ENCODE measurements around the gene MIOX. TPM values are rescaled to one million over a fixed set of nuclear protein-coding genes. Genes with fewer than 3 reads are reported as not detected.

The MIOX gene
- total and polyA plus RNA-seq, 2 of the 13 experiments (the other 11 are each of a cell fraction or from before 2014, with no cell fraction given): 1.5 to 2.9 TPM

DNA sequence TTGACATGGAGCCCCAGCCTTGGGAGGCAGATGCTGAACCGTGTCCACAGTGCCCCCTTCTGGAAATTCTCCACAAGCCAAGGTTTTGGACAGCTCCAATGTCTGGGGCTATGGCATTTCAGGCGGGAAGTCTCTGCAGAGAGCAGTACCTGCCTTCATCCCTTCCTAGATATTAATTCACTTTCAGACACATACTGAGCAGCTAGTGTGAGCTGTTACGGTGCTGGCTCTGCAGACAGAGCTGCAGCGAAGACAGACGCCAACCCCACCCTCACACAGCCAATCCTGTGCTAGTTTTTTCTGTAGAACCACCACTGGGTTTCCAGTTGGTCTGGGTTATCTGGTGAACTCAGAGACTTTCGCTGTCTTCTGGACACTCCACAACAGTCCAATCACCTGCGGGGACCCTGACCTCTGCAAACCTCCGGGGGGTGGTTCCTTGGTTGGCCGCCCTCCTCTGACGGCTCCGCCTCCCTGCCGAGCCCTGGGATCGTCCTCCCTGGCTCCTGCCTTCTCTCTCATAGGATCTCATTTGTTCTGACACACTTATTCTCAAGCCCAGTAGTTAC lies 11.7 kb downstream of the MIOX start (continued):
- TF ChIP-seq ZIK1 (CRISPR knock-in tag; IDR thresholded peaks at IDR 0.05; ENCODE audit: borderline replicate concordance, low read depth): no peak
- TF ChIP-seq TEAD3 (CRISPR knock-in tag; optimal IDR thresholded peaks at IDR 0.05; ENCODE audit: borderline replicate concordance): peak; percentile 8
- no peak for TF ChIP-seq SRSF4 (IDR thresholded peaks at IDR 0.05; ENCODE audit: low read depth, low read length, poor library complexity, severe bottlenecking)
- TF ChIP-seq, protein P1, sequence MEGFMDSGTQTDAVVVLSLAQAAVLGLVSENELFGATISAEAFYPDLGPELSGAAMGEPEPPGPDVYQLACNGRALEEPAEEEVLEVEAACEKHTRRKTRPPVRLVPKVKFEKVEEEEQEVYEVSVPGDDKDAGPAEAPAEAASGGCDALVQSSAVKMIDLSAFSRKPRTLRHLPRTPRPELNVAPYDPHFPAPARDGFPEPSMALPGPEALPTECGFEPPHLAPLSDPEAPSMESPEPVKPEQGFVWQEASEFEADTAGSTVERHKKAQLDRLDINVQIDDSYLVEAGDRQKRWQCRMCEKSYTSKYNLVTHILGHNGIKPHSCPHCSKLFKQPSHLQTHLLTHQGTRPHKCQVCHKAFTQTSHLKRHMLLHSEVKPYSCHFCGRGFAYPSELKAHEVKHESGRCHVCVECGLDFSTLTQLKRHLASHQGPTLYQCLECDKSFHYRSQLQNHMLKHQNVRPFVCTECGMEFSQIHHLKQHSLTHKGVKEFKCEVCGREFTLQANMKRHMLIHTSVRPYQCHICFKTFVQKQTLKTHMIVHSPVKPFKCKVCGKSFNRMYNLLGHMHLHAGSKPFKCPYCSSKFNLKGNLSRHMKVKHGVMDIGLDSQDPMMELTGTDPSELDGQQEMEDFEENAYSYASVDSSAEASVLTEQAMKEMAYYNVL (CRISPR knock-in tag; IDR thresholded peaks at IDR 0.05; ENCODE audit: borderline replicate concordance): no peak
- TF ChIP-seq AGO2 (optimal IDR thresholded peaks at IDR 0.05; ENCODE audit: low read depth, low read length): no peak
- TF ChIP-seq ZFY (CRISPR knock-in tag; IDR thresholded peaks at IDR 0.05): no peak
- no peak for TF ChIP-seq ZNF768 (CRISPR knock-in tag; IDR thresholded peaks at IDR 0.05)
- TF ChIP-seq, protein P2, sequence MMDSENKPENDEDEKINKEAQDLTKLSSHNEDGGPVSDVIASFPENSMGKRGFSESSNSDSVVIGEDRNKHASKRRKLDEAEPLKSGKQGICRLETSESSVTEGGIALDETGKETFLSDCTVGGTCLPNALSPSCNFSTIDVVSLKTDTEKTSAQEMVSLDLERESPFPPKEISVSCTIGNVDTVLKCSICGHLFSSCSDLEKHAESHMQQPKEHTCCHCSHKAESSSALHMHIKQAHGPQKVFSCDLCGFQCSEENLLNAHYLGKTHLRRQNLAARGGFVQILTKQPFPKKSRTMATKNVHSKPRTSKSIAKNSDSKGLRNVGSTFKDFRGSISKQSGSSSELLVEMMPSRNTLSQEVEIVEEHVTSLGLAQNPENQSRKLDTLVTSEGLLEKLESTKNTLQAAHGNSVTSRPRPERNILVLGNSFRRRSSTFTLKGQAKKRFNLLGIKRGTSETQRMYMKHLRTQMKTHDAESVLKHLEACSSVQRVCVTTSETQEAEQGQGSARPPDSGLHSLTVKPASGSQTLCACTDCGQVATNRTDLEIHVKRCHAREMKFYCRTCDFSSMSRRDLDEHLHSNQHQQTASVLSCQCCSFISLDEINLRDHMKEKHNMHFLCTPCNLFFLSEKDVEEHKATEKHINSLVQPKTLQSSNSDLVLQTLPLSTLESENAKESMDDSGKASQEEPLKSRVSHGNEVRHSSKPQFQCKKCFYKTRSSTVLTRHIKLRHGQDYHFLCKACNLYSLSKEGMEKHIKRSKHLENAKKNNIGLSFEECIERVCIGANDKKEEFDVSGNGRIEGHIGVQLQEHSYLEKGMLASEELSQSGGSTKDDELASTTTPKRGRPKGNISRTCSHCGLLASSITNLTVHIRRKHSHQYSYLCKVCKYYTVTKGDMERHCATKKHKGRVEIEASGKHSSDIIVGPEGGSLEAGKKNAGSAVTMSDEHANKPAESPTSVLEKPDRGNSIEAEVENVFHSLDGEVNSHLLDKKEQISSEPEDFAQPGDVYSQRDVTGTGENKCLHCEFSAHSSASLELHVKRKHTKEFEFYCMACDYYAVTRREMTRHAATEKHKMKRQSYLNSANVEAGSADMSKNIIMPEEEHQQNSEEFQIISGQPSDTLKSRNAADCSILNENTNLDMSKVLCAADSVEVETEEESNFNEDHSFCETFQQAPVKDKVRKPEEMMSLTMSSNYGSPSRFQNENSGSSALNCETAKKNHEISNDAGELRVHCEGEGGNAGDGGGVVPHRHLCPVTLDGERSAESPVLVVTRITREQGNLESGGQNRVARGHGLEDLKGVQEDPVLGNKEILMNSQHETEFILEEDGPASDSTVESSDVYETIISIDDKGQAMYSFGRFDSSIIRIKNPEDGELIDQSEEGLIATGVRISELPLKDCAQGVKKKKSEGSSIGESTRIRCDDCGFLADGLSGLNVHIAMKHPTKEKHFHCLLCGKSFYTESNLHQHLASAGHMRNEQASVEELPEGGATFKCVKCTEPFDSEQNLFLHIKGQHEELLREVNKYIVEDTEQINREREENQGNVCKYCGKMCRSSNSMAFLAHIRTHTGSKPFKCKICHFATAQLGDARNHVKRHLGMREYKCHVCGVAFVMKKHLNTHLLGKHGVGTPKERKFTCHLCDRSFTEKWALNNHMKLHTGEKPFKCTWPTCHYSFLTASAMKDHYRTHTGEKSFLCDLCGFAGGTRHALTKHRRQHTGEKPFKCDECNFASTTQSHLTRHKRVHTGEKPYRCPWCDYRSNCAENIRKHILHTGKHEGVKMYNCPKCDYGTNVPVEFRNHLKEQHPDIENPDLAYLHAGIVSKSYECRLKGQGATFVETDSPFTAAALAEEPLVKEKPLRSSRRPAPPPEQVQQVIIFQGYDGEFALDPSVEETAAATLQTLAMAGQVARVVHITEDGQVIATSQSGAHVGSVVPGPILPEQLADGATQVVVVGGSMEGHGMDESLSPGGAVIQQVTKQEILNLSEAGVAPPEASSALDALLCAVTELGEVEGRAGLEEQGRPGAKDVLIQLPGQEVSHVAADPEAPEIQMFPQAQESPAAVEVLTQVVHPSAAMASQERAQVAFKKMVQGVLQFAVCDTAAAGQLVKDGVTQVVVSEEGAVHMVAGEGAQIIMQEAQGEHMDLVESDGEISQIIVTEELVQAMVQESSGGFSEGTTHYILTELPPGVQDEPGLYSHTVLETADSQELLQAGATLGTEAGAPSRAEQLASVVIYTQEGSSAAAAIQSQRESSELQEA (CRISPR knock-in tag; IDR thresholded peaks at IDR 0.05; ENCODE audit: not compliant biosample characterization): no peak
- TF ChIP-seq HMGA1 (CRISPR knock-in tag; conservative IDR thresholded peaks at IDR 0.05): no peak
- TF ChIP-seq, protein P3, sequence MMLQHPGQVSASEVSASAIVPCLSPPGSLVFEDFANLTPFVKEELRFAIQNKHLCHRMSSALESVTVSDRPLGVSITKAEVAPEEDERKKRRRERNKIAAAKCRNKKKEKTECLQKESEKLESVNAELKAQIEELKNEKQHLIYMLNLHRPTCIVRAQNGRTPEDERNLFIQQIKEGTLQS (CRISPR knock-in tag; IDR thresholded peaks at IDR 0.05): no peak
- TF ChIP-seq ZNF510 (CRISPR knock-in tag; IDR thresholded peaks at IDR 0.05; ENCODE audit: low read depth): no peak
- TF ChIP-seq CHD4 (IDR thresholded peaks at IDR 0.05; ENCODE audit: borderline replicate concordance, low read length): 0 out of 2 replicates have a peak, but pooled peaks have one; percentile 31
- TF ChIP-seq, protein P4, sequence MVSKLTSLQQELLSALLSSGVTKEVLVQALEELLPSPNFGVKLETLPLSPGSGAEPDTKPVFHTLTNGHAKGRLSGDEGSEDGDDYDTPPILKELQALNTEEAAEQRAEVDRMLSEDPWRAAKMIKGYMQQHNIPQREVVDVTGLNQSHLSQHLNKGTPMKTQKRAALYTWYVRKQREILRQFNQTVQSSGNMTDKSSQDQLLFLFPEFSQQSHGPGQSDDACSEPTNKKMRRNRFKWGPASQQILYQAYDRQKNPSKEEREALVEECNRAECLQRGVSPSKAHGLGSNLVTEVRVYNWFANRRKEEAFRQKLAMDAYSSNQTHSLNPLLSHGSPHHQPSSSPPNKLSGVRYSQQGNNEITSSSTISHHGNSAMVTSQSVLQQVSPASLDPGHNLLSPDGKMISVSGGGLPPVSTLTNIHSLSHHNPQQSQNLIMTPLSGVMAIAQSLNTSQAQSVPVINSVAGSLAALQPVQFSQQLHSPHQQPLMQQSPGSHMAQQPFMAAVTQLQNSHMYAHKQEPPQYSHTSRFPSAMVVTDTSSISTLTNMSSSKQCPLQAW (CRISPR knock-in tag; IDR thresholded peaks at IDR 0.05): no peak
- no peak for TF ChIP-seq PCBP2 (optimal IDR thresholded peaks at IDR 0.05; ENCODE audit: low read depth, low read length, poor library complexity, severe bottlenecking)
- TF ChIP-seq ADNP (CRISPR knock-in tag; IDR thresholded peaks at IDR 0.05): no peak; the same call in 1 of the 2 replicates
- no peak for TF ChIP-seq ISX (CRISPR knock-in tag; conservative IDR thresholded peaks at IDR 0.05)
